SIG-M5 treated with dmso at 0.1 percent for 504 hours (cell line): Measurements from ENCODE around the gene CDC42BPA.
"Not testable (repeated sequence)": the region's sequence is repeated elsewhere in the genome, so short reads cannot be mapped to it uniquely, and the experiment has no call there.

Source experiments
- DNase-seq: peaks from one replicate; lab custom pipeline; 2025; ENCODE audit not compliant: unreplicated experiment; lab: John Stamatoyannopoulos, UW

CDC42BPA gene

DNA sequence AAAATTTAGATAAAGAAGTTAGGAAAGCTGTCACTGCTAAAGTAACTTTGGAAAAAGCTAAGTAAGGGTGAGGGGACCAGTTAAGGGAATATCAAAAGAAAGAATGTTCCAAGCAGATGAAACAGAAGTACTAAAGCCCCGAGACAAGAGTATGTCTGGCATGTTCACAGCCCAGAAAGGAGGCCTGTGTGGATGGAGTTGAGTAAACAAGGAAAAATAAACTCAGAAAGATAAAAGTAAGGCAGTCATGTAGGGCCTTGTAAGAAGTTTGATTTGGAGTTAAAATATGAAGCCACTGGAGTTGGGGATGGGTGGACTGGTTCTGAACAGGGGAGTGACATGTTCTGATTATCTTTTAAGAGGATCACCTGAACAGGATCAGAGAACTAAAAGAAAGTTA lies 177.9 kb downstream of the CDC42BPA start:
- no peak for DNase-seq

DNA sequence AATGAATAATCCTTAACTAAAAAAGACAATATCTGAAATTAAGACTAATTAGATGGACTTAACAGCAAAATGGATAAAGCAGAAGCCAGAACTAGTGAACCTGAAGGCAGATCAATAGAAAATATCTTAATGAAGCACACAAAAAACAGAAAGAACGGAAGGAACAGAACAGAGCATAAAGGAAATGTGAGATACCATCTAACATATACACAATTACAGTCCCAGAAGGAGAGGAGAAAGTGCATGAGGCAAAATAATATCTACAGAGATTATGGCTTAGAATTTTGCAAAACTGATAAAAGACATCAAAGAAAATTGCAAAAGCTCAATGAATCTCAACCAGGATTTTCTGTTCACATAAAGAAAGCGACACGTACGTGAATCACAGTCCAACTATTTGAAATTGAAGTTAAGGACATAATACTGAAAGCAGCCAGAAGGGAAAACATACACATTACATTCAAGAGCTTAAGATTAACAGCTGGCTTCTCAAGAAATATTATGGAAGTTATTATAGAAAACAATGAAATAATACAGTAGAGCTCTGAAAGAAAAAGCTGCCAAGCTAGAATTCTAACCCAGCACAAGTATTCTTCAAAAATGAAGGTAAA lies 182.0 kb downstream of the CDC42BPA start:
- DNase-seq = no peak

DNA sequence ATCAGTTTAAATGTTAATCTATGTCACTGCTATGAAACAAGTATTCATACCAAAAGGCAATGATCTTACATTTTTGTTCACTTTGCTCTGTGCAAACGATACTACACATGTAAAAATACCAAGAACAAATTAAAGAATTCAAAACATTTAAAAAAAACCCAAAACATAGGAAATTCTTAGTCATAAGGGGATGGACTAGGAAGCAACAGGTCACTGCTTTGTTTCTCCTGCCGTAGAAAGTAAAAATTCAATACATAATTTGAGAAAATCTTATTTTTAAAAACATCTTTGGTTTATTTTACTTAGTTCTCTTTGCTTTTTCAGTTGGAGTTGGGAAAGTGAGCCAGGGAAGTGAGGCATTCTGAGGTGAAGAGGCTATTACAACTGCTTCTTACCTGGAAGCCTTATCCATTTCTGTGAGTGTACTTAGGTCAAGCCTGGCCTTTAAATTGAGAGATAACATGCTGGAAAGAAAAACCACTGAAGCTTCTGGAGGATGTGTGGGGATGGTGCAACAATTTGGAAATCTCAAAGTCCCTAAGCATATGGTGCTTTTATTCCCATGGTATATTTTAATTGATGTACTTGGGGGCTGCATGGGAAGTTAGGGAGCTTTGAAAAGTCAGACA lies 183.5 kb downstream of the CDC42BPA start:
- no peak for DNase-seq

DNA sequence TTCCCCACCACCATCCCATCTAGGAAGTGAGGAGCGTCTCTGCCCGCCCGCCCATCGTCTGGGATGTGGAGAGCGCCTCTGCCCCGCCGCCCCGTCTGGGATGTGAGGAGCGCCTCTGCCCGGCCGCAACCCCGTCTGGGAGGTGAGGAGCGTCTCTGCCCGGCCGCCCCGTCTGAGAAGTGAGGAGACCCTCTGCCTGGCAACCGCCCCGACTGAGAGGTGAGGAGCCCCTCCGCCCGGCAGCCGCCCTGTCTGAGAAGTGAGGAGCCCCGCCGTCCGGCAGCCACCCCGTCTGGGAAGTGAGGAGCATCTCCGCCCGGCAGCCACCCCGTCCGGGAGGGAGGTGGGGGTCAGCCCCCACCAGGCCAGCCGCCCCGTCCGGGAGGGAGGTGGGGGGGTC lies 185.6 kb downstream of the CDC42BPA start:
- not testable (repeated sequence) for DNase-seq

DNA sequence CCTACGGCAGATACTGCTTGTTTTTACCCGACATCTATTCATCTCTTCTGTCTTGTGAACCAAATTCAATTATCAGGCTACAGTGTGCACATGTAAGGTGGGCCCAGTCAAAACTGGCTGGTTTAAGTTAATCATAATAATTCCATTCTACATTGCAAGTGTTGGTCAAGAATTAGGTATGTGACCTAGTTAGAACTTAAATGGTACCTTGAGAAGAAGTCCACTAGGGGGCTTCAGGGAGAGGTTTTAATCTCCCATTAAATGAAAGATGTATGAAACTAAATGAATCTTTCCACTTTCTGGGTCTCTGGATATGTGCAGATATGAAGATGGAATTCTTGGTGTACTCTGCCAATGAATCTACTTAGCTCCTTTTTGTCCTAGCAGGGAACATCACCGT lies 187.1 kb downstream of the CDC42BPA start:
- DNase-seq = no peak

DNA sequence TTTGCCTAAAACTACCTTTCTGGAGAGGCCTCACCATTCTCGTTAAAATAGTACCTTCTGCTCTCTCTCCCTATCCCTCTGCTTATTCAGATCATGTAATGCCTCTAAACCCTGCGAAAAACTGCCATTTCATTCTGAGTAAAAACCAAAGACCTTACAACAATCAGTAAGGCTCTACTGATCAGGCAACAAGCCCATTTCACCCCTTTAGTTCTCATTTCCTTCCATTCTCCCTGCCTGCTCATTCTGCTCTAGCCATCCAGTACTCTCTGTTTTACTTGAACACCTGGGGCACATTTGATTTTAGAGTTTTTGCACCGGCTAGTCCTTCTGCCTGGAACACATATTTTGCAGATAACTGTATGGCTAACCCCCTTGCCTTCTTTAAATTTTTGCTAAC lies 190.4 kb downstream of the CDC42BPA start:
- no peak for DNase-seq

DNA sequence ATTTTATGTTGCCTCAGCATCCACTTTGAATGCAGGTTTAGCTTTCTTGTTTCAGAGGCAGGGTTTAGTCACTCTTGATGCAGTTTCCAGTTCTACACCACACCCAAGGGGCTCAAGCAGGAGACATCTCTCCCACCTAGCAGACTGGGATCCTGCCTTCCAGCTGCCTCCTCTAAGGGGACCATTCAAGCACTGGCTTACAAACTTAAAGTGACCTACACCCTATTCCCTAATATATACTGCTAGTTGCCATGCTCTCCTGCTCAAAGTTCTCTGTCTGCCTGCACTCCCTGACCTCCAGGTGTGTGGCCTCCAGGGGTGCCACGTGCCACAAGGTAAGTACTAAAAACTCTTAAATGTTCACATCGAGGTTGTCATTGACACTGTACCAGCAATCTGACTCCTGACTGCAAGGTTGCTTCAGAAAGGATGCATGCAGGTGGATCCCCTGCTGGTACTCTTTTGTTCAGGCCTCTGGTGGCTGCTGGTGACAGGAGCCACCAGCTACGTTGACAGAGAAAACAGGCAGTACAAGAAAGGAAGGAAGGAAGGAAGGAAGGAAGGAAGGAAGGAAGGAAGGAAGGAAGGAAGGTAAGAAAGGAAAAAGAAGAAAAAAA lies 192.3 kb downstream of the CDC42BPA start:
- DNase-seq = no peak

DNA sequence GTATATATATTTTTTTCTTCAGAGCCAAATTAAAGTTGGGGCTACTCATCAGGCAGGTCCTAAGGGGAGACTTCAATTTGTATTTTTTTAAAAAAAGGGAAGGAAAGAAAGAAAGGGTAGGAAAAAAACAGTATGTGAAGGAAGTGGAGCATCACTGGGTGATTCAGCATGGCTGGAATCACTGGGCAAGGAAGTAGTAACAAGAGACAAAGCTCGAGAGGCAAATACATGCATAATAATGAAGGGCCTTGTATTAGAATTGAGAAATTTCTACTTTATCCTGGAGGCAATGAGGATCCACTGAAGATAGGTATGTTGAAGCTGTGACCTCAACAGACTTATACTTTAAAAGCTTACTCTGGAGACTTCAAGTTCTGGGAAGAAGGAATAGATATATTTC lies 193.8 kb downstream of the CDC42BPA start:
- no peak for DNase-seq

DNA sequence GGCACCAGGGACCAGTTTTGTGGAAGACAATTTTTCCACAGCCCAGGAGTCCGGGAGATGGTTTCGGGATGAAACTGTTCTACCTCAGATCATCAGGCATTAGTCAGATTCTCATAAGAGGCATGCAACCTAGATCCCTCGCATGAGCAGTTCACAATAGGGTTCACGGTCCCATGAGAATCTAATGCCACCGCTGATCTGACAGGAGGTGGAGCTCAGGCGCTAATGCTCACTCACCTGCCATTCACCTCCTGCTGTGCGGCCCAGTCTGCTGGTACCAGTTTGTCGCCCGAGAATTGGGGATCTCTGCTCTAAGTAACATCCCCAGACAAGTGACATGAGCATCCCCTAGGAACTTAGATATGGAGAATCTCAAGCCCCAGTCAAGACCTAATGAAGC lies 197.5 kb downstream of the CDC42BPA start:
- DNase-seq = no peak

DNA sequence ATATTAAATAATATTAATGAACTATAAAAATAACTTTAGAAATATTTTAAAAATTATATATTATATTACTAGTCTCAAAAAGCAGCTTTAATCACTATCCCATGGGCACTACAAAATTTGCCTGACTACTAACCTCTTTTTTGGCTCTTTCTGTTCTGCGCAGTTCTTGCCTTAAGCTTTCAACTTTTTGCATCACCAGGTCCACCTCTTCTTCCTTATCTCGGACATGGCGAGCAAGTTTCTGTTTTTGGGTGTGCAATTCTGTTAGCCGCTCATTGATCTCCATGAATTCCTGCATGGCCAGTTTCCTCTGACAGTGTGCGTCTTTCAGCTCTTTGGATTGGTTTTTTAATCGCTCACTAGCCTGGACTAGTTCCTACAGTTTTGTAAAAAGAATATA lies 205.8 kb downstream of the CDC42BPA start:
- no peak for DNase-seq

DNA sequence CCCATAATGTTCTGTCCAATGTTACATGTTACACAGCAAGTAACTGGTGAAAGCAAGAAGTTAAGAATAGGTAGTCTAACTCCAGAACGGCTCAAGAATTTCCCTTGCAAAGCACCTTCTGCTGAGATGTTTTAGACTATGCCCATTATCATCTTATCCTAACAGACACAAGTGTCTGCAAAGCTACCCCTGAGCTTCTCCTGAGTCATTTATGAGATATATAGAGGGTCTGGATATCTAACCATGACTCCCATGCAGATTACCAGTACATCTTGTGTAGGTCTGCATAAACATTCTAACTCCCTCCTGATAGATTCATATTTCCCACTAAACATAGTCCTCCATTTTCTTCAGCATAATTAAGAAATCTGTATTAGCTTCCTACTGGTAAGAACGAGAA lies 206.5 kb downstream of the CDC42BPA start:
- DNase-seq = no peak

DNA sequence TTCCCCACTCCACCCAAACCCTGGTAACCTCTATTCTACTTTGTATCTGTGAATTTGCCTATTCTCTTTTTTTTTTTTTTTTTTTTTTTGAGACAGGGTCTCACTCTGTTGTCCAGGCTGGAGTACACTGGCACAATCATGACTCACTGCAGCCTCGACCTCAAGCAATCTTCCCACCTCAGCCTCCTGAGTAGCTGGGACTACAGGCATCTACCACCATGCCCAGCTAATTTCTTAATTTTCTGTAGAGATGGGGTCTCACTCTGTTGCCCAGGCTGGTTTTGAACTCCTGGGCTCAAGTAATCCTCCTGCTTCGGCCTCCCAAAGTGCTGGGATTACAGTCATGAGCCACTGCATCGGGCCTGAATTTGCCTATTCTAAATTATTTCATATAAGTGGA lies 213.0 kb downstream of the CDC42BPA start:
- not testable (repeated sequence) for DNase-seq

DNA sequence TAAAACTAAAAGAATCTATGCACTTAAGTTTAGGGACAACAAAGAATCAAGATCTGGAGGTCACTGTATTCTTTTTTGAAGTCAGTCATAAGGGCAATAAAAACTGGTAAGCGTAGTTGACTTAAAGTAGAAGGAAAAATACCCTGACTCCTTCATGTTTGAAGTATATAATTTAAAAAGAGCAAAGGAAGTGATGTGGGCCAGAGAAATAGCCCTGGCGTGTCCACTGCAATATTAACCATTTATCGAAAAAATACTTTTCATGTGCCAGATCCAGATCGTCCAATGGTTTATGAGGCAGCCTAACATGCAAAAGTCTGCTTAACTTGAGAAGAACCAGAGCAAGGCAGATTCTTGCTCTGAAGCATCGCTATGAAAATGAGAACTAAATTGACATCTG lies 216.2 kb downstream of the CDC42BPA start:
- no peak for DNase-seq

DNA sequence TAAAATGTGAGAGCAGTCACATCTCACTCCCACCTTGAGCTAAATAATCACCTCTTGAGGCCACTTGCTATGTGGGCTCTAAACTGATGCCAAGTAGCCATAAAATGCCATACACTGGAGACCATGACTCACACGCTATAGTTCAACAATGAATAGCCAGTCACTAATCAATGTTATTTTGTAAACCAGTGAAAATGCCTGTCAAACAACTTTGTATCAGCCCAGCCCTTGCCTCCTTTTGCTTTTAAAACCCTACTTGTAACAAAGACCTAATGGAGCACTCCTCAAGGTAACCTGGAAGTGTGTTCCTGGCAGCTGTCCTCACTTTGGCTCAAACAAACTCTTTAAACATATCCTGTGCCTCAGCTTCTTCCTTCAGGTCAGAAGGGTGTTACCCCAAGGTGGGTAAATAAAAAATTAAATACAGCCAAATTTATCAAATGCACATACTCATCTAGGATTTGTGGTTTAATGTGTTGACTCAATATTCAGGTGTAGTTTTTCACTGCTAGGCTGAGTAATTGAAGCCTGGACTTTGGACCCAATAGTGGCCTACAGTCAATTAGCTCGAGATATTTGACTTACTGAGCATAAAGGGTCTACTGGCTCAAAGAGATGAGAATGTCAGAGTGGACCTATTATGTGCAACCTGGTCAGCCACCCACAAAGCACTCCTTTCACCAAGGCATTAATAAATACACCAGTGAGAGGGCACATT lies 223.9 kb downstream of the CDC42BPA start:
- DNase-seq = no peak

DNA sequence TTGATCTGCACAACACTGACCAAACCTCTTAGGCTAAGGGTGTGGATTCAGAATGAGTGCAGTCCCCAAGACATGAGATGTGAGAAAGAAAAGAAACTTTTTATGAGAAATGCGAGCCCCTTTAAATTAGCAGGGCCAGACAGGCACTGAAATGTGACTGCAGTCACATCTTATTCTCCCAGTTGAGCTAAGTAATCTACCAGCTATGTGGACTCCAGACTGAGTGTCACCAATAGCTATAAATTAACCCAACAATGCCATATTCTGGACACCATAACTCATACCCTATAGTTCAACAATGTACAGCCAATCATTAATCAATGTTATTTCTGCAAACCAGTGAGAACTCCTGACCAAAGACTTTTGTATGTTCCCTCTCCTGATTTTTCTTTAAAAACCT lies 225.0 kb downstream of the CDC42BPA start:
- no peak for DNase-seq

DNA sequence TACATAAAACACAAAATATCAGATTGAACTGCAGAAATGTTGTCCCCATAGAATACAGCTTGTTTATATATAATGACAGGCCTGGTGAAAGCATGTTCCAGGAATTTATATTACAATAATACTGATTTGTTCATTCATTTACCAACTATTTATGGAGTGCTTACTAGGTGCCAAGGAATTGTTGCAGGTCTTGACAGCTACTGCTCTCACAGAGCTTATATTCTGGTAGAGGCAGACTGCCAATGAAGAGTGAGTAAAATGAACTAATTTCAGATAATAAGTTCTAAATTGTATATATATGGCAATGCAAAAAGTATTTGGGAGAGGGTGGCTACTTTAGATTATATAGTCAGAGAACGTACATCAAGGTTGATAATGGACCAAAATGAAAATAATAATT lies 226.2 kb downstream of the CDC42BPA start:
- no peak for DNase-seq

DNA sequence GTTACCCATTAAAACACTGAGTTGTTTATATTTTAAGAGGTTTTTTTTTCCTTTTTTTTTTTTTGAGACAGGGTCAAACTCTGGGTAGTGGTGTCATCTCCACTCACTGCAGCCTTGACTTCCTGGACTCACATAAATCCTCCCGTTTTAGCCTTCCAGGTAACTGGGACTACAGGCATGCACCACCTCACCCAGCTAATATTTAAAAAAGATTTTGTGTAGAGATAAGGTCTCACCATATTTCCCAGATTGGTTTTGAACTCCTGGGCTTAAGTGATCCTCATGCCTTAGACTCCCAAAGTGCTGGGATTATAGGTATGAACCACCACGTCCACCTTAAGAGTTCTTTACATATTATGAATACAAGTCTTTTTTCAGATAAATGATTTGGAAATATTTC lies 231.7 kb downstream of the CDC42BPA start:
- no peak for DNase-seq

DNA sequence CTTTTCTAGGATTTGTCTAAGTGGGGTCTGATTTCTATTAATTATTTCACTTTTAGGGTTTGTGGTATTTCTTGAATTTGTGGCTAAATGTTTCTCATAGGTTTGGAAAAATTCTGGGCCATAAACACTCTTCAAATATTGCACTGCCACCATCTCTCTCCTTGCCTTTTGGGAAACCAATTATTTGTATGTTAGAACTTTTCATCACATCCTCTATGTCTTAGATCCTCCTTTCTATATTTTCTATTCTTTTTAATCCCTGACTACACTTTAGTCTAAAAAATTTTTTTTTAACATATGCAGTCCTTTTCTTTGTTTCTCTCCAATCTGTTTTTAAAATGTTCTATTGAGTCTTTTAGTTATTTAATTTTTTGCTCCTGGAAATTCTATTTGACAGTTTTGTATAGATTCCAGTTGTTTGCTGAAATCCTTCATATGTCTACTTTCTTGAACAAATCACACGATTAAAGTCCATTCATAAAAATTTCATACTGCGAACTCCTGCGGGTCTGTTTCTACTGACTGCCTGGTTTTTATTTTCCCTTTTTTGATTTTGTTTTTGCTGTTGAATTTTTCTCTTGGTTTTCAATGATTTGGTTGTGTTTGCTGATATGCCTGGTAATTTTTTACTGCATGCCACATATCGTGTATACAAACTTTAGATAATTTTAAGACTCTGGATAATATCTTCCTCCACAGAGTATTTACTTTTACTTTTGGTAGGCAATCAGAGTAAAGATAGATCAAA lies 235.1 kb downstream of the CDC42BPA start:
- DNase-seq = no peak

DNA sequence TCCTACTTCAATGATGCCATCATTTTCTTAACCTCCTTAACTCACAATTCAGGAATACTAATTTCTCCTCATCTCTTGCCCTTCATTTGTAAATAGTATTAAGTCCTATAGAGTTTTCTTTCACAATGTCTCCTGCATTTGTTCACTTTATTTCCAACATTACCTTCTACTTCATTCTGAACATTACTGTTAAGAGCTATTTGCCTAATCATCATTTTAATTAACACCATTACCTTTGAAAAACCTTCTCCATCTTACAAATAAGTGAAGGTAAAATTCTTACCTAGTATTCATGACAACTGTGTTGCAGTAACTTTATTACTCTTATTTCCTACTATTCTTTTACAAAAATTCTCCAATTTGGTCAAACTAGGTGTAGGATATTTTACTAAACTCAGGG lies 240.5 kb downstream of the CDC42BPA start:
- no peak for DNase-seq

DNA sequence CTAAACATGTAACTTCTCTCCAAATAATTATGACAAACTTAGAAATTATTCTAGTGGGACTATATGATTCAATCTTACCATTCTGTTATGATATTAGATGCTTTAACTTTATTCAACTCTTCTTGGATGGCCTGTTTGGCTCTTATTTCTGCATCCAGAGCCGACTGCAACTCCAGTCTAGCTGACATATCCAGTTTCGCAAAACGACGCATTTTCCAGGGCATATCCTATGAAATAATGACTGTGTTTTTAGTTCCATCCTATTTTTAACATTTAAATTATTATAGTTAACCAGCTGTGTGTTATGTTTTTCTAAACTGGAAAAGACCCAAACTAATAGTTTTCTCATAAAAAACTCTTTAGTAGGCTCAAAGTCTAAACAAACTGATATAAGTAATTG lies 244.5 kb downstream of the CDC42BPA start:
- DNase-seq = no peak

DNA sequence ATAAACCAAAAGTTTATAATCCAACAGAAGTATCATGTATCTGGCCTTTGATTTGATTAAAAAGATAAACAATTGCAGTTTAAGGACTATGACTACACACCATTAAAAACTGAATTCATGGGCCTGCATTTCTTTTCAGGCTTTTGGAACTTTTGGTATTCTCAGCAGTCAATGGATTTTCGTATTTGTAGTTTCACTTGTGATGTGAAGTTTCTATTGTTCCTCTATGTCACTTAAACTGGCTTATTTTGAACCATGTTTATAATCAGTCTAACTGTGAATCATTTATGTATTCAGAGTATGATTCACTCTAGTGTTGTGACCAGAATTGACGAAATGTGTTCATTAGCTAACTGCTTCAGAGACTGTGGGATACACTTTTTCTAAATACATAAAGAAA lies 245.3 kb downstream of the CDC42BPA start:
- no peak for DNase-seq
